ENCODE results near the gene GABRB3.

GABRB3 gene

GRCh38 chr15:26525096-26525495 is 247.8 kb downstream of the GABRB3 start:
- DNase-seq, result no peak

DNA sequence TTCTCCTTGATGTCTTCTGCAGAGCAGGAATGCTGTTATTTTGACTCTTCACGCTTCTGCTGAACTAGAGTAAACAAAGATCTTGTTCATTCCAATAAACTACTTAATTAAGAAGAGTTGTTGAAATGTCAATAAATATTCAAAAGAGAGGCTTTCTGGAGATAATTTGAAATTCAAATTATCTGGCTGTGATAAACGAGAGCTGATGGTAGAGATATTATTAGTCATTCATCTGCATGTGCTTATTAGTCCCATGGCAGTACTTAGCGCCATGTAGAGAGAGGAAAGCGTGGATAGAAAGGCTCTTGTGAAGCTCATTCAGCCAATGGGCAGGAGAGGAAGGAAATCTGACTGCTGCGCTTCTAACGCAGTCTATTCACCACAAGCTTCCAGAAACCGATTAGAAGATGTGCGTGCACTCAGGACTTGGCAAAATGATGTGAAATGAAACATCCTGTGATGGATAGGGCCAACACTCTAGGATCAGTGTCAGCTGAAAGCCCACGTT is 251.1 kb downstream of the GABRB3 start:
- no peak for DNase-seq

DNA sequence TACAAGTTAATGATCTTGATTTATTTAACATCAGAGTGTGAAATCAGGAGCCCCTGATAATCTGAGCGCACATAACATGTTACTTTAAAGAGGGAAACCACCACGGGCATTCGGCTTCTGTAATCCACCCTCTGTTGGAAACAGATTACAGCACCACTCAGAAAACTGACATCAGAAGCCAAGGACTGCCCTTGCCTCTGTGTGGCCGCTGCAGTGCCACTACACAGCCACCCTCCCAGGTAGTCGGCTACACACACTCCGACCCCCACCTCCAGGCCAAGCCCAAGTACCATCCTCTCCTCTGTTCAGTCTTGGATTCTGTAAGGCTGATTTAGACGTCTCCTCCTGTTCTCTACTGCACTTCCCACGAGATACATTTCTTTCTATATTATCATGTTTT is 251.7 kb downstream of the GABRB3 start:
- DNase-seq, result no peak

DNA sequence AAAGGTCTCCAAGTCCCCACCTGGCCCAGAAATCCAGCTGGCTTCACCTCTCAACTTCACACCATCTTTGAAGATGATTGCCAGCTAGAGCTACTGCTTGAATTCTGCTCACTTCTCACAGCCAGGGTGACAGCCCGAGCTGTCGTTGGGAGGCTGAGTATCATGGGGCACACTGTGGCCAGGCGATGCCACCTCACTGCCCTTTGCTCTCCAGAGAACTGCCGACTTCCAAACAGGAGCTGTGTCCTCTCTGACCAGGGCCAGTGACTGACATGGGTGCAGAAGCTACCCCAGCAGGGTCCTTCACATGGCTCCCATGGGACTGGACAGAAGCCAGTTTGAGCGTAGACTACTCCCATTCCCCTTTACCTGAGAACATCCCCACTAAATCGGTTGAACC is 254.0 kb downstream of the GABRB3 start:
- DNase-seq, result no peak

DNA sequence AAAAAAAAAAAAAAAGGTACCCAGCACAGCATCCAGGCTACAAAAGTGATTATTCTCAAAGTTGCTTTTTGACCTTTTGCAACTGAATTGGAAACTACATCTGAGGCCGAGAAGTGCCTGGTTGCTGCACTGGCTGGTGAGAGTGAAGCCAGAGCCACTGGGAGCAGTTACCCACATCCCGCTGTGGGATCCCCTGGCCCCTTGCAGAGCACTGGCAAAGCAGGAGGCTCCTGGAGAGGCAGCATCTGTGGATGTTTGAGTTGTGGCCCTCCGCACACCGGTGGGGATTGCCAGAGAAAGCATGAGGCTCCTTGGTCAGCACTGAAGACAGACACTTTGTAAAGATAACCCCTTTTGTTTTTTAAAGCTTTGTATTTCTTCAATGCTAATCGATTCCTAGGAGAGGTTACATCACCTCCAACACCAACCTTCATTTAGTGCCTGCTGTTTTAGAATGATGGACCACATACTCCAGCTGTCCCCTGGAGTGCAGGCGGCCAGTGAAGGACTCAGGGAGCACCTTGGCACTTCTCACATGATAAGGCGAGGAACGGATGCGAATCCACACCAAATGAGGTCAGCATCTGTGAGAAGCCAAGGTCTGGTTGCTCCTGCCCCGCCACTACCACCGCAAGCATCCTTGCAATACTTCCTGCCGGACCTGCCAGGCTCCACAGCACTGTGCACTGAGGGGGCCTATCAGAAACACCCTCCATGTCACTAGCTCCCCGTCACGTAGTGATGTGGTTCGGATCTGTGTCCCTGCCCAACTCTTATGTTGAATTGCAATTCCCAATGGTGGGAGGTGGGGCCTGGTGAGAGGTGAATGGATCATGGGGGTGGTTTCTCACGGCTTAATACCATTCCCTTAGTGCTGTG is 256.5 kb downstream of the GABRB3 start:
- DNase-seq, result no peak

- DNase-seq, result no peak
Observed at GRCh38 chr15:26504009-26504408, 268.9 kb downstream of the GABRB3 start.

All from right hindlimb (tissue), 1 donor.